DMS 273 (cell line): Measurements from ENCODE around the gene FGFBP1.

ENCODE experiments used
- DNase-seq: peaks from one replicate; lab custom pipeline; 2025; ENCODE audit not compliant: unreplicated experiment; lab: John Stamatoyannopoulos, UW

Gene FGFBP1

DNA sequence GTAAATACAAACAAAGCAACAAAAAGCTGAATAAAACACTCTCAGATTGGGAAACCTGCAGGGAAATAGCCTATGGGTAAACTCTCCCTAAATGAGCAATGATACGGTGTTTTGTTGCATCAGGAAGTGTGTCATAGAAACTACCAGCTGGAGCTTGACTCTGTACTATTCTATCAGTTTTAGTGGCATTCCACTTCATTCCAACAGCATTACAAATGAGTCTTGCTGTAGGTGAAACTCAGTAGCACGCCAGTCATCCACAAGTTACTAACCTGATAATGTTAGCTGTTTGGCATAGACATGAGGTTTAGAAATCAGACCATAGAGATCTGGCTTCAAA, 24.9 kb downstream of the FGFBP1 start:
- DNase-seq, result no peak

DNA sequence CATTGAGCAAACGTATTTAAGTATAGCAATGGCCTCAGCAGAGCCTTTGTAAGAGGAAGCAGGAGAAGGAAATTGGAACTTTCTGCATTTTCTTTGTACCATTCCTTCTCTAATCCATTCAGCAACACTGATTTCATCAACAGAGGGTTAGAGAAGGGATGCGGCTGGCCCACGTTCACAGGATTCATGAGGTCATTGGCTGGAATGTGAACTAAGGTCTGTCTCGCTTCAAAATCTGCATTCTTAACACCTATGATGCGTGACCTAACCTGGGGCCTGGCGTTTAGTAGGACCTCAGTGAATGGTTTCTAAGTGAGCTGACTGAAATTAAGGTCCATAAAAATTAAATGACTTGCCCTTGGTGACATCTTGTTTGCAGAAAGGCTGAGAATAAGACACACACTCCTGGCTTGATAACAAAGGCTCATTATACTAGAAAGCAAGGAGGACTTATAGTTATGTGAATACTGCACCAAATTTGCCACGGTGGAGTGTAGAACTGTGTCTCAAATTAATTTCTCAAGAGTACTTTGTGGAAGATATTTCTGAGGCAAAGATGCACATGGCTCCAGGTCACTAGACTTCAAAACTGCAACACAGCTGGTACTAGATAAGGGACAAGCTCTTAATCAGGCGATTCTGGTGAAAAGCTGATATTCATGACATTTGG, 25.4 kb downstream of the FGFBP1 start:
- no peak for DNase-seq

DNA sequence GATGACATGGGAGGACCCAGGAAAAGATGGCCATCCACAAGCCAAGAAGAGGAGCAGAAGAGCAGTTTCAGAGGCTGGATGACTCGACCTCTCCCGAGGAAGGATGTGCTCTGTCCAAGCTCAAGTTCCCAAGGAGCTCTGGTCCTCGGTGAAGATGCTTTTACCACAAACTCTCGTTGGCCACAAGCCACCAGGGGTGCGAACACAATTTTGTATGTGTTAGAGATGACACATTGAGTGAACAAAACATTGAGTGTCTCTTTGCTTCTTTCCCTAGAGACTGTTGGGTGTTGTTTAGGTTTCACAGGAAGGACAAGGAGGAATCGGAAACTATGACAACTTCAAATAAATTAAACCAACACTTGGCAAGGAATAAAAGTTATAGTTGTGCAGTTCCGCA, 26.3 kb downstream of the FGFBP1 start:
- no peak for DNase-seq

DNA sequence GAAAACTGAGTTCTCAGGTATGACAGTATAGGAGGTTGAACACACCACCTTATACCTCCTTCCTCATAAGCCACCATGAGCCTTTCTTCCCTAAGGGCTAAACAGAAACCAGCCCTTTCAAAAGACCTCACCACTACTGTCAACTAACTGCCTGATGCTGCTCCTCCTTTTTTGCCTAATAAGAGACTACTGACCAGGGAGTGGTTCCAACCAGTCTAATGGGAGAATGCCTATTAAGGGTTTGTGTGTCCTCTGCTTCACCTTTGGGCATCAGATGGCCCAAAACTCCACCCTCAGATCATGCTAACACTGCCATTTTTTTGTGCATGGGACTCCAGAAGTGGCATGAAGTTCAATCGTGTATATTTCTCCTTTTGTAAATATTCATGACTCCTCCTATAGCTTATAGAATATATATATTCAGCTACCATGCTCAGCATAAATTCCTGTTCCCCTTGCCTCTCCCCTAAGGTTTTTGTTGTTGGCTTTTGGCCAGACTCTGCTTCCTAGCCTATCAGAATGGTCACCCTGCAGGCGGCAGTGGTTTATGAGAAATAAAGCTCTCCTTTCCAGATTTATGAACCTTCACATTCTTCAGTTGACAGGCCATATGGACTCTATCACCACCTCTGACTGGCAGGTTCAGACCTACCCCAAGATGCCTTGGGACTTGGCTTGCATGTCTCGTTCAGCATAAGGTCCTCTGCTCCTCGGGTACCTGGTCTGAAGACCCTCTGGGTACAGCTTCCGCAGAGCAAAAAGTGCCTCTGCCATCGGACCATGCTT, 28.2 kb downstream of the FGFBP1 start:
- no peak for DNase-seq

DNA sequence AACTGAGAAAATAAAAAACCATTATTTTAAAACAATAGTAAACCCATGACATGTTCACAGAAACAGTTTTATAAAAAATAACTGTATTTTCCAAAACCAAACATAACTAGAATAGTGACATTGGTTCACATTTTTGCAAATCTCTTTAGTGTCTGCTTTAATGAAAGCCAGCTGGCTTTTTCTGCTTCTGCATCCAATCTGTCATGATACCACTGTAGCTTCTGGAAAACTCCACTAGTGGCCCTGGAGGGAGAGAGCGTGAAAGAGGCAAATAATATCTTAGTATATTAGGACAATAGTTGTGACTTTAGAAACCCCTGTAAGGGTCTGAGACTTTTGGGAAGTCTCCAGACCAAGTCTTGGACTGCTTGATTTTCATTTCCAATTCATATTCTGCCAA, 31.1 kb downstream of the FGFBP1 start:
- no peak for DNase-seq

DNA sequence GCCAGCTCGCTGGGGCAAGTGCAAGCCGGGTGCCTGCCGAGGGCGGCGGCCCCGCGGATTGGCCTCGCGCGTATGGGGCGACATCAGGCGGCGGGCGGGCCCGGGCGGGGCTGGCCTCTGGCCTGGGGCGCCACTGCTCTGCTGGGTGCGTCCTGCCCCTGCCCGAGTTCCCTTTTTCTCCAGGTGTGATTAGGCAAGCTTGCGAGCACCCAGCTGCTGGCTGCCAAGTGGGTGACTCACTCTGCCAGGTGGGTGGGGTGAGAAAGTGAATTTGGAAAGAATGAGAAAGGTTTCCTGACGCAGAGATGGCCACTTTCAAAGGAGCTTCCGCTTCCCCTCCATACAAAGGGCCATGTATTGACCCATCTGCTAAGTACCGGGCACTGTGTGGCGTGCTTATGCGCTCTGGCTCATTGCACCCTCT, 32.5 kb downstream of the FGFBP1 start:
- peak; percentile 35 for DNase-seq

DNA sequence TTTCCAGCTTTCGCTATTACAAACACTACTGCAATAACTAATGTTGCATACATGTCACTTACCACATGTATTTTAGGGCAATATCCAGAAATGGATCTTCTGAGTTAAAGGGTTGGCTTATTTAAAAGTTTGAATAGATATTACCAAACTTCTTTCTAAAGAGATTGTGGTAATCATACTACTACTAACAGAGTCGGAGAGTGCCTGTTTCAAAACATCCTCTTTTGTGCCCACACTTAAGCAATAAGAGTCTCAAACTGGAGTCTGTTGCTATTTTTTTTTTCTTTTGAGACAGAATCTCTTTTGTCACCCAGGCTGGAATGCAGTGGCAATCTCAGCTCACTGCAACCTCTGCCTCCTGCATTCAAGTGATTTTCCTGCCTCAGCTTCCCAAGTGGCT, 35.8 kb downstream of the FGFBP1 start:
- DNase-seq, result no peak

DNA sequence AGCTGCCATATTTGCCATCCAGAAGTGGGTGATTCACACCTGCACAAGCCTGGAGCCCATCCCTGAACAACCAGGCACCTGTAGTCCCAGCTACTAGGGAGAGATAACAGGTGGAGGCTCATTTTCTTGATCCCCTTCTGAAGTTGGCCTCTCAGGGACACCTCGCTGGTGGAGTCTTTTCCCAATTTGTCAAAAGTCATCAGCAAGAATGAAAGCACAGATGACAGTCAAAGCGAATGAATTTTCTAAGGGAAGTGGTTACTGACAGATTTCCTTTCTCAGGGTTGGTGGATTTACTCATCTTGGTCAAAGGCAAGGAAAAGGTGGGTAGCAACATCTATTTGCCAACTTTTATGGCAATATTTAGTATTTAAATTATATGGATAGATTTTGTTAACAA, 36.5 kb downstream of the FGFBP1 start:
- DNase-seq, result no peak

DNA sequence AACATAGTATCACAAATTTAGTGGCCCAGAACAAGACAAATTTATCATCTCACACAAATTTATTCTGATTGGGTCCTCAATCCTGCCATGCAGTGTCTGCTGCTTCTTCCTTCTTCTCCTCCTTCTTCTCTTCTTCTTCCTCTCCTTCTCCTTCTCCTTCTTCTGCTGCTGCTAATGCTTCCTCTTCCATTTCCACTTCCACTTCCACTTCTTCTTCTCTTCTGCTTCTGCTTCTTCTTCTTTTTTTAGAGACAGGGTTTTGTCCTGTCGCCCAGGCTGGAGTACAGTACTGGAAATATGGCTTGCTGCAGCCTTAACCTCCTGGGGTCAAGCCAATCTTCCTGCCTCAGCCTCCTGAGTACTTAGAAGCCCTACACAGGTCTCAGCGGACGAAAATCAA, 37.5 kb downstream of the FGFBP1 start:
- no peak for DNase-seq

DNA sequence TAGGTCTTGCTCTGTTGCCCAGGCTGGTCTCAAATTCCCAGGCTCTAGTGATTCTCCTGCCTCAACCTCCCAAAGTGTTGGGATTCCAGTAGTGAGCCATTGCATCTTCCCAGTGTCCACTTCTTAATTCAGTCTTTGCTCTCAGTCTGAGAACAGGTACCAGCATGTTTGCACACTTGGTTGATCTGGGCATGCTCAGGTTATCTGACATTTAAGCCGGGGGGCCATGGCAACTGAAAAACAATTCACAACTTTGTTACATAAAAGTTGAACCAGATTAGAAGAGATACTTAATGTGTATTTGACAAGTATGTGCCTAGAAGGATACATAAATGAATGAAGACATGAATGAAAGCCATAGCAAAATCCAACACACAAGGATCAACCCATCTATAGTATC, 39.0 kb downstream of the FGFBP1 start:
- no peak for DNase-seq

DNA sequence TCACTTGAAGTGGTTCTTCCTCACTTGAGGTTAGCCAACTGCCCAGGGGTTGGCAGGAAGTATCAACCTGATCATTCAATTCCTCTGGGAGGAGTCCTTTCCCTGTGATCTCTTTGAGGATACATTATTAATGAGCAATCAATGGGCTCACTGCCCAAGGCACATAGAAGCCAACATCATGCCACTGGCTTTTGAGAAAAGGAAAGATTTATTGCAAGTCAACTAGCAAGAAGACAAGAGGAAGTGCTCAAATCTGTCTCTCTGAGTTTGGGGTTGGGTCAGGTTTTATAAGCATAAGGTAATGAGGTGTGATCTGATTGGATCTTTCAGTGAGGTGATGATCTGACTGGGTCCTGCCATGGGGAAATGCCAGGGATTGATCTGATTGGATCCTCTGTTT, 39.6 kb downstream of the FGFBP1 start:
- DNase-seq, result no peak

DNA sequence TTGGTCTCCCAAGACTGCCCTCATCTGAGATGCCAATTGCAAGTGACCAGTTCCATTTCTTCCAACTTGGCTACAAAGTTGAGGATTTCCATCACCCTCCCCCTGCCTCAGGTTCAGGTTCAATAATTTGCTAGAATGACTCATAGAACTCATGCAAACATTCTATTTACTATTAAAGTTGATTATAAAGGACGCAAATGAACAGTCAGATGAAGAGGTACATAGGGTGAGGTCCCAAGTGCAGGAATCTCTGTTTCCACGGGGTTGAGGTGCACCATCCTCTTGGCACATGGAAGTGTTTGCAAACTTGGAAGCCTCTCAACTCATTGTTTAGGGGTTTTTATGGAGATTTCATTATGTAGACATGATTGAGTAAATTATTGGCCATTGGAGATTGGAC, 41.0 kb downstream of the FGFBP1 start:
- no peak for DNase-seq

DNA sequence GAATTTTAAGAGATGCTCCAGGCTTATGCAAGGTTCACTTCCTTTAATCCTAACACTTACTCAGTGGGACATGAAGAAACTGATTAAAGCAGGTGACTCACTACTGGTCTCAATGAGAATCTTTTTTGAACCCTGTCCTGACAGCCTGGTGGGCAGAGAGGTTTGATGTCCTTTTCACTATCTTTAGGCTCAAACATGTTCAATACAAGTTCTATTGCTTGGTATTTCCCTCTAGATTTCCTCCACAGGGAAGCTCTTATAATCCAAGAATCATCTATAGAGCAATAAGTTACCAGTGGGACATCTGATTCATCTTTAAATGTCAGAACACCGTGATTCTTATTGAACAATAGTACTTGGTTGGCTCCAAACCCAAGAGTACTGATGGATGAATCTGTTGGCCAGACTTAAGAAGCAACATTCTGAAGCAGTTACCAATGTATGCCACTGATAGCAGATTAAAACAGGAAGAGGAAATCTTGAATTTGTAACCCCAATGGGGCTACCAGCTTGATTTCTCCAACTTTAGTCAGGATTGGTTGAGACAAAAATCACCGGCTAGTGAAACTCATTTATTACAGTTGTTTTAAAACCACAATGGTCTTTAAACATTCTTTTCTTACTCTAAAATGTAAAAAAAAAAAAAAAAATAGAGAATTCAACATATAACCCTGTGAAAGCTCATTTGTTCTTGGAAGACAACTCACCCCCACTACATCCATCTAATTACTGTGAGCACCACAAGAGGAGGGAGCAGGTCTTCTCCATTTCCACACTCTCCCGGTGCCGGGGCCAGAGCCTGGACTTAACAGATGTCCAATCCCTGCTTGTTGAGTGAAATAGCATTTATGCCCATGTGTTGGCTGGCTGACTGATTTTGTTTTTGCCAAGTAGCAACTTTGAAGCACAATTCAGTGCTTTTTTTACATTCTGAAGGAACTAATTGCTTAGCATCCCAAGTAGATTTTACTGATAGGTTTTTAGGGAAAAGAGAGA, 43.3 kb downstream of the FGFBP1 start:
- peak; percentile 48 for DNase-seq

DNA sequence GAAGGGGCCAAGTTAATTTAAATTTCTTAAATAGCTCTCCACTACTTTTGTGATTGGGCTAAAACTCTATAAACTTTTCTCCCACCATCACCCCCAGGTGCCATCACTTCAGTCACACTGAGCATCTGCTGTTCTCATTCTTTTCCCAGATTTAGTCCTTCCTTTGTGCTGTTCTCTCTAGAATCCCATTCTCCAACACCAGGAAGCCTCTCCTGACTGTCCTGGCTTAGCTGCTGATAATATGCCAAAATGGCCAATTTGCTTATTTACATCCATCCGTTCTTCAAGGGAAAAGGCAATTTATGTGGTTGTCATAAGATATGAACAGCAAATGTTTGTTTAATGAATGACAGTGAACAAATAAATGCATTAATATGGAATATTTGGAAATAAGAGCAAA, 44.1 kb downstream of the FGFBP1 start:
- no peak for DNase-seq

DNA sequence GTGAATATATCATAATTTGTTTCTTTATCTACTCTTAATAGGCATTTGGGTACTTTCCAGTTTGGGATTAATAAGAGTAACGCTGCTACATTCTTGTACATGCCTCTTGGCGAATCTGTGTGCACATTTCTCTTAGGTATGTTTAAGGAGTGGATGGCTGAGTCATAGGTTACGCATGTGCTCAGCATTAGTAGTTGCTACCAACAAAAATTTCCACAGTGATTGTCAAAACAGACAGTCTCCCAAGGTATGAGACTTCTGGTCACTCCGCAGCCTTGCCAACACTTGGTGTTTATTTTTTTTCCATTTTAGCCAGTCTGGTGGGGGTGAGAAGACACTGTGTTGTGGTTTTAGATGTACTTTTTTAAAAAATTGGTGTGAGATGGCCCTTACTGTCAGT, 44.6 kb downstream of the FGFBP1 start:
- no peak for DNase-seq

DNA sequence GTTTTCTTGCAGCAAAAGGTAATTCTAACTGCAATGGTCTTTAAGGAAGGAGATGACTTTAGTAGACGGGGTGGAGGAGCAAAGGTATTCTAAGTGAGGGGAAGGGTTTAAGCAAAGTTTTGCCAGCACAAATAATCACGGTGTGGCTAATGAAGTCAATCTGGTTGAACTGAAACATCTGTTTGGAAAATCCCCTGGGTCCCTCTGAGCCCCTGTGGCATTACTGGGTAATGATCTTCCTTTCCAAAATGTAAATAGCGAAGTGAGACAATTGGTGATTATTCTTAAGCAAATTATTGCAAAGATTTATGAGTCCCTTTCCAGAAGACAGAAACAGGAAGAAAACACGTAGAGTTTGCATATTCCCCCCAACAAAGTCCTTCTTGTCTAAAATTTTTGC, 47.2 kb downstream of the FGFBP1 start:
- DNase-seq, result peak; percentile 56

DNA sequence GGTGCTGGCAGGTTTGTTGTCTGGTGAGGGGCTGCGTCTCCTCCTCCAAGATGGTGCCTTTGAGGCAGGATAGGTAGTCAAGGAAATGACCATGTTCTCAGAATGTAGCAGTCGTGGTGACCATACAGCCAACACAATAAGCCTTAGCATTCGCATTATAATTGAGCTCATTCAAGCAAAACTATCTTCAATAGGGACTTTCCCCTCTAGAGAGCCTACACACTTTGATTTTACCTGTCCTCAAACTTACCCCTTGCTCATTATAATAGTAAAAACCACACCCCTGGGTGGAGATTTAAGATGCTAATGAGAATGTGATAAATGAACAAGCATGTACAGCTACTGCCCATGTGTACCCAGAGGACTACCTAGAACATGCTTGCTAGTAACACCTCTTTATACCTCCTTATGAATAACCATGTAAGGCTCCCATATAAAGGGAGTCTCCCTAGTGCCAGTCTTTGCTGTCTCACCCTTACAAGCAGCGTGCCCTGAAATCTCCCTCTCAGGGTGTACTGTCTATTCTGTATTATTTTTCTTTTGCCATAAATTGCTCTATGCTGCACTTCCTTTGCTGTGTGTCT, 48.2 kb downstream of the FGFBP1 start:
- DNase-seq, result no peak

DNA sequence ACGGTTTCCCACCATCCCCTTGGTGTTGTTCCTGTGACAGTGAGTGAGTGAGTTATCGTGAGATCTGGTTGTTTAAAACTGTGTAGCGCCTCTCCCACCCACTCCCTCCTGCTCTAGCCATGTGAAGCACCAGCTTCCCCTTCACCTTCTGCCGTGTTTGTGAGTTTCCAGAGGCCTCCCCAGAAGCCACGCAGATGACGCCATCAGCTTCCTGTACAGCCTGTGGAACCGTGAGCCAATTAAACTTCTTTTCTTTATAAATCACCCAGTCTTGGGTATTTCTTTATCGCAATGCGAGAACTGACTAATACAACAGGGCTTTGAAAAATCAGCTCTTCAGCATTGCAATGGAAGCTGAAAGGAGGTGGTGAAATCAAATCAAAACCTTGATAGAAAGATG, 50.0 kb downstream of the FGFBP1 start:
- DNase-seq, result no peak
